PC-9 (cell line): ENCODE data around the gene EPDR1.

Experiments
- CTCF ChIP-seq: fragments of 200-600 bp; sonication (generic); conservative IDR thresholded peaks from 2 replicates; pipeline ENCODE4 v1.6.1; 2017; ENCODE audit warnings: mixed run types, antibody characterized with exemption, mild to moderate bottlenecking, moderate library complexity
- EZH2 ChIP-seq: fragments of 200-600 bp; sonication (generic); IDR thresholded peaks from 2 replicates; pipeline ENCODE4 v1.8.0; 2017; ENCODE audit warnings: antibody characterized with exemption, low read depth

GRCh38 chr7:37944737-37945054 lies 24.3 kb downstream of the EPDR1 start:
- TF ChIP-seq CTCF (no peak), EZH2 (no peak)
